Esophagus squamous epithelium (tissue), 4 donors: ENCODE results near the gene RPS4Y1.

ENCODE experiments used
- CTCF ChIP-seq, 6 experiments: fragments of 450-650 bp in 4 of 6; fragments of 200-600 bp in 2 of 6; sonication (generic) in 2 of 6; IDR thresholded peaks; one replicate each; pipeline ENCODE4 v1.5.1; 2016 to 2019; ENCODE audit warnings: antibody characterized with exemption in 6 of 6, mild to moderate bottlenecking in 4 of 6, moderate library complexity in 4 of 6
- POLR2A ChIP-seq, 4 donors: fragments of 450-650 bp; IDR thresholded peaks; one replicate each; pipeline ENCODE4 v1.6.1; 2017; ENCODE audit warnings: antibody characterized with exemption in 4 of 4, mild to moderate bottlenecking in 4 of 4, moderate library complexity in 3 of 4

GRCh38 chrY:2796977-2797523 lies 44.4 kb upstream of the RPS4Y1 start:
- TF ChIP-seq CTCF (IDR thresholded peaks at IDR 0.05) (no peak), POLR2A (IDR thresholded peaks at IDR 0.05) (no peak)
